Muscle layer of duodenum (tissue), 2 donors: ENCODE data around the gene DCLK1.

ENCODE experiments used
- H3K27ac ChIP-seq: one replicate; pipeline ENCODE4 v1.7.0; 2013; ENCODE audit warnings: mild to moderate bottlenecking, low read length
- H3K27me3 ChIP-seq: one replicate; pipeline ENCODE4 v1.7.0; 2013; ENCODE audit warnings: low read depth, mild to moderate bottlenecking, control low read depth, low read length
- H3K36me3 ChIP-seq, 2 donors: one replicate each; pipeline ENCODE4 v1.7.0; 2013; ENCODE audit warnings: low read length in 2 of 2, control low read depth in 1 of 2, mild to moderate bottlenecking in 1 of 2; ENCODE audit not compliant: insufficient read depth in 2 of 2, control insufficient read depth in 1 of 2
- H3K4me1 ChIP-seq, 2 donors: one replicate each; pipeline ENCODE4 v1.7.0; 2013; ENCODE audit warnings: low read length in 2 of 2, mild to moderate bottlenecking in 2 of 2, control low read depth in 1 of 2, moderate library complexity in 1 of 2; ENCODE audit not compliant: insufficient read depth in 2 of 2, control insufficient read depth in 1 of 2
- H3K4me3 ChIP-seq, 2 donors: one replicate each; pipeline ENCODE4 v1.7.0; 2013; ENCODE audit warnings: low read length in 2 of 2, low read depth in 1 of 2, mild to moderate bottlenecking in 1 of 2
- H3K9me3 ChIP-seq, 2 donors: one replicate each; pipeline ENCODE4 v1.7.0; 2013; ENCODE audit warnings: low read length in 2 of 2, control low read depth in 1 of 2, mild to moderate bottlenecking in 1 of 2; ENCODE audit not compliant: control insufficient read depth in 1 of 2
- donor health status: healthy.

The DCLK1 gene

GRCh38 chr13:35814605-35815011 lies 316.6 kb downstream of the DCLK1 start:
- H3K36me3 ChIP-seq, result no peaks in the 10 kb centered on the region
- H3K4me3 ChIP-seq, result no peak overlapping the region
- no peaks in the 10 kb centered on the region for H3K9me3 ChIP-seq
- no peaks in the 10 kb centered on the region for H3K27me3 ChIP-seq
- peaks cover 0 to 22% of the 10 kb centered on the region in 2 donors for H3K4me1 ChIP-seq
- no peak overlapping the region for H3K27ac ChIP-seq

GRCh38 chr13:35812736-35813135 lies 318.4 kb downstream of the DCLK1 start:
- Histone ChIP-seq H3K27me3 (no peaks in the 10 kb centered on the region), H3K4me1 (peaks cover 0 to 16% of the 10 kb centered on the region in 2 donors), H3K36me3 (no peaks in the 10 kb centered on the region), H3K9me3 (no peaks in the 10 kb centered on the region), H3K27ac (no peak overlapping the region), H3K4me3 (no peak overlapping the region)

- Histone ChIP-seq H3K36me3 (no peaks in the 10 kb centered on the region), H3K4me1 (peaks cover 0 to 14% of the 10 kb centered on the region in 2 donors), H3K4me3 (no peak overlapping the region), H3K9me3 (no peaks in the 10 kb centered on the region), H3K27ac (no peak overlapping the region), H3K27me3 (no peaks in the 10 kb centered on the region)
Measured at GRCh38 chr13:35810321-35810720, 320.9 kb downstream of the DCLK1 start.

- no peaks in the 10 kb centered on the region for H3K36me3 ChIP-seq
- no peaks in the 10 kb centered on the region for H3K9me3 ChIP-seq
- no peaks in the 10 kb centered on the region for H3K27me3 ChIP-seq
- H3K4me3 ChIP-seq, result no peak overlapping the region
- H3K4me1 ChIP-seq, result peaks cover 0 to 7% of the 10 kb centered on the region in 2 donors
- no peak overlapping the region for H3K27ac ChIP-seq
Measured at GRCh38 chr13:35808846-35809245, 322.3 kb downstream of the DCLK1 start.

- Histone ChIP-seq H3K27me3 (no peaks in the 10 kb centered on the region), H3K4me1 (no peaks in the 10 kb centered on the region), H3K36me3 (no peaks in the 10 kb centered on the region), H3K4me3 (no peak overlapping the region), H3K9me3 (no peaks in the 10 kb centered on the region), H3K27ac (no peak overlapping the region)
Measured at GRCh38 chr13:35804901-35805300, 326.3 kb downstream of the DCLK1 start.

- H3K36me3 ChIP-seq, result no peaks in the 10 kb centered on the region
- peaks cover 3 to 19% of the 10 kb centered on the region in 2 donors for H3K4me1 ChIP-seq
- no peak overlapping the region for H3K4me3 ChIP-seq
- no peaks in the 10 kb centered on the region for H3K27me3 ChIP-seq
- H3K27ac ChIP-seq, result no peak overlapping the region
- no peaks in the 10 kb centered on the region for H3K9me3 ChIP-seq
Measured at GRCh38 chr13:35797991-35798390, 333.2 kb downstream of the DCLK1 start.

GRCh38 chr13:35797244-35797643 lies 333.9 kb downstream of the DCLK1 start:
- Histone ChIP-seq H3K27me3 (no peaks in the 10 kb centered on the region), H3K9me3 (no peaks in the 10 kb centered on the region), H3K36me3 (no peaks in the 10 kb centered on the region), H3K27ac (no peak overlapping the region), H3K4me1 (peaks cover 3 to 26% of the 10 kb centered on the region in 2 donors), H3K4me3 (no peak overlapping the region)

- H3K27me3 ChIP-seq, result no peaks in the 10 kb centered on the region
Measured at GRCh38 chr13:35796623-35797022, 334.6 kb downstream of the DCLK1 start.

GRCh38 chr13:35794734-35795389 lies 336.3 kb downstream of the DCLK1 start:
- Histone ChIP-seq H3K27me3 (no peaks in the 10 kb centered on the region), H3K4me3 (no peak overlapping the region), H3K27ac (no peak overlapping the region), H3K4me1 (peaks cover 3 to 39% of the 10 kb centered on the region in 2 donors), H3K36me3 (no peaks in the 10 kb centered on the region), H3K9me3 (no peaks in the 10 kb centered on the region)

More at GRCh38 chr13:35796623-35797022, 334.6 kb downstream of the DCLK1 start:
- Histone ChIP-seq H3K4me3 (no peak overlapping the region), H3K9me3 (no peaks in the 10 kb centered on the region), H3K4me1 (peaks cover 3 to 32% of the 10 kb centered on the region in 2 donors), H3K27ac (no peak overlapping the region), H3K36me3 (no peaks in the 10 kb centered on the region)

- Histone ChIP-seq H3K4me3 (no peak overlapping the region), H3K27me3 (no peaks in the 10 kb centered on the region), H3K36me3 (no peaks in the 10 kb centered on the region), H3K4me1 (peaks cover 3 to 39% of the 10 kb centered on the region in 2 donors), H3K27ac (no peak overlapping the region), H3K9me3 (no peaks in the 10 kb centered on the region)
Measured at GRCh38 chr13:35793823-35794222, 337.4 kb downstream of the DCLK1 start.

GRCh38 chr13:35792911-35793310 lies 338.3 kb downstream of the DCLK1 start:
- H3K27me3 ChIP-seq, result no peaks in the 10 kb centered on the region
- H3K27ac ChIP-seq, result no peak overlapping the region
- H3K4me3 ChIP-seq, result no peak overlapping the region
- no peaks in the 10 kb centered on the region for H3K36me3 ChIP-seq
- H3K9me3 ChIP-seq, result no peaks in the 10 kb centered on the region
- H3K4me1 ChIP-seq, result peaks cover 3 to 42% of the 10 kb centered on the region in 2 donors

GRCh38 chr13:35792021-35792420 lies 339.2 kb downstream of the DCLK1 start:
- Histone ChIP-seq H3K4me1 (peaks cover 3 to 46% of the 10 kb centered on the region in 2 donors), H3K27ac (no peak overlapping the region), H3K4me3 (no peak overlapping the region), H3K36me3 (no peaks in the 10 kb centered on the region), H3K27me3 (no peaks in the 10 kb centered on the region), H3K9me3 (no peaks in the 10 kb centered on the region)
